Omental fat pad (tissue), 4 donors: ENCODE measurements around the gene EFEMP2. TPM values are rescaled to one million over a fixed set of nuclear protein-coding genes. Genes with fewer than 3 reads are reported as not detected.
"Not testable (repeated sequence)": the region's sequence is repeated elsewhere in the genome, so short reads cannot be mapped to it uniquely, and the experiment has no call there.

ENCODE experiments used
- ATAC-seq: fragments of 150-250 bp; one replicate; pipeline ENCODE4 v1.9.1; 2016; ENCODE audit warnings: mild to moderate bottlenecking, moderate library complexity; ENCODE audit not compliant: low FRiP score
- DNase-seq: peaks from one replicate; pipeline ENCODE4 v3.0.0-alpha.2; 2019; ENCODE audit warnings: low spot score
- CTCF ChIP-seq, 3 donors: fragments of 450-650 bp; IDR thresholded peaks; one replicate each; pipeline ENCODE4 v1.5.1; 2016 to 2017; ENCODE audit warnings: antibody characterized with exemption in 3 of 3, mild to moderate bottlenecking in 3 of 3, moderate library complexity in 2 of 3
- total RNA-seq, 4 donors: library from RNA; depleted of rRNA; stranded (reverse); fragments of >200 nt; gene quantifications; one replicate each; pipeline ENCODE4 v1.1.0, GENCODE V29; 2016

EFEMP2 gene
- total RNA-seq, 4 donors from 2014 or later, result 39.4 to 81.8 (median 66.1) TPM

DNA sequence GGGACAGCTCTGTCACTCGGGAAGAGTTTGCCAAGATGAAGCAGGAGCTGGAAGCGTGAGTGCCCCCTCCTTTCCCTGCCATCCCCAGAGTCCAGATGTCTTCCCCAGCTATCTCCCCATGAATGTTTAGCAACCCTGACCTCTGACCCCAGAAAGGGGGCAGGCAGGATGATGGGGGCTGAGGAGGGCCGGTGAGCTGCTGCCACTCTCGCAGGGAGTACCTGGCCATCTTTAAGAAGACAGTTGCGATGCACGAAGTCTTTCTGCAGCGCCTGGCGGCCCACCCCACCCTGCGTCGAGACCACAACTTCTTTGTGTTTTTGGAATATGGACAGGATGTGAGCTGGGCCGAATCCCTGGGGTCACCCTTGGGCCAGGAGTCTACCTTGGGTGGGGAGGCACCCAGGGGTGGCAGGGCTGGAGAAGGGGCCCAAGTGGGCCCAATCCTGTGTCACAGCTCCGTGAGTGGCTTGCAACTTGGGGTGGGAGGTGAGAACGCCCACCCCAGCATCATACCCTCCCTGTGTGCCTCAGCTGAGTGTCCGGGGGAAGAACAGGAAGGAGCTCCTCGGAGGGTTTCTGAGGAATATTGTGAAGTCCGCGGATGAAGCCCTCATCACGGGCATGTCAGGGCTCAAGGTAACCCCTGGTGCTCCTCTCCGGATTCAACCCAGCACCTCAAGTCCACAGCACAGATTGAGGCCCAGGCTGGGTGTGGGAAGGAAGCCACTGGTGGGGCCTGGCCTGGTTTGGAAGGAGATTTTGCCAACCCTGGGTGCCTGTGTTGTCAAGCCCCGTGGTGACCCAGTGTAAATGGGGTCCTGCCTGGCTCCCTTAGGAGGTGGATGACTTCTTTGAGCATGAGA is 22.1 kb downstream of the EFEMP2 start:
- no peak for TF ChIP-seq CTCF (IDR thresholded peaks at IDR 0.05)
- no peak for ATAC-seq
- no peak for DNase-seq

DNA sequence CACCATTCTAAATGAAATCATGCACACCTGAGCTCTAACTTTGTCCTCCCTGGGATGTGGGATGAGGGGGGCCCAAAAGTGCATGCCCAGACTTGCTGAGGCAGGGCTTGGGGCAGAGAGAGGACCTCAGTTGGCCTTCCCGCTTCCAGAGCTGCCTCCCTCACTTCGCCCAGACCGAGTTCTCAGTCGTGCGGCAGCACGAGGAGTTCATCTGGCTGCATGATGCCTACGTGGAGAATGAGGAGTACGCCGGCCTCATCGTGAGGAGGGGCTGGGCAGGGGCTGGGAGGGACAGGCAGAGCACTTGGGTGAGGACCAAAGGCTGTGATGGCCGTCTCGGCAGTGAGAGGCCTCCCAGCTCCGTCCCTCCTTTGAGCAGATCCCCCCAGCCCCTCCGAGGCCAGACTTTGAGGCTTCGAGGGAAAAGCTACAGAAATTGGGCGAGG is 22.8 kb downstream of the EFEMP2 start:
- no peak for TF ChIP-seq CTCF (IDR thresholded peaks at IDR 0.05)
- ATAC-seq, result no peak
- DNase-seq, result no peak

GRCh38 chr11:65849366-65849765 is 23.2 kb downstream of the EFEMP2 start:
- no peak for ATAC-seq

GRCh38 chr11:65848693-65849092 is 23.9 kb downstream of the EFEMP2 start:
- not testable (repeated sequence) for ATAC-seq, DNase-seq

More at GRCh38 chr11:65849366-65849765, 23.2 kb downstream of the EFEMP2 start:
- TF ChIP-seq CTCF (IDR thresholded peaks at IDR 0.05), result no peak
- no peak for DNase-seq

GRCh38 chr11:65847746-65848145 is 24.9 kb downstream of the EFEMP2 start:
- no peak for TF ChIP-seq CTCF (IDR thresholded peaks at IDR 0.05)
- ATAC-seq (no peak), DNase-seq (no peak)

DNA sequence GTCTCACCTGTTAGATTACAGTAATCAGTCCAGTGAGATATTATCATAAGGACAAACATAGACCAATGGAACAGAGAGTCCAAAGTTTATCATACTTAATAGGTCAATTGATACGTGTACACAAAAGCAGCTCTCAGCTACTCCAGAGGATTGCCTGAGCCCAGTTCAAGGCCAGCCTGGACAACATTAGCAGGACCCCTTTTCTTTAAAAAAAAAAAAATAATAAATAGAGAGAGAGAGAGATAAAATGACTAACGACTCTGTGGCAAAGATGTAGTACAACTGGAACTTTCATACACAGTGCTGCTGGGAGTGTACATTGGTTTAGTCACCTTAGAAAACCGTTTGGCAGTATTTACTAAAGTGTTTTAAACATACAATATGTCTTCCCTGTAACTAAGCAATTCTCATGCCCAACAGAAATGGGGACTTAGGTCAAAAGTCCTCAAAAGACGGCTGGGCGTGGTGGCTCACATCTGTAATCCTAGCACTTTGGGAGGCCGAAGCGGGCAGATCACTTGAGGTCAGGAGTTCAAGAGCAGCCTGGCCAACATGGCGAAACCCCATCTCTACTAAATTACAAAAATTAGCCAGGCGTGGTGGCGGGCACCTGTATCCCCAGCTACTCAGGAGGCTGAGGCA is 28.2 kb downstream of the EFEMP2 start:
- ATAC-seq, result no peak
- DNase-seq, result no peak
- TF ChIP-seq CTCF (IDR thresholded peaks at IDR 0.05), result no peak

GRCh38 chr11:65843811-65844210 is 28.8 kb downstream of the EFEMP2 start:
- TF ChIP-seq CTCF (IDR thresholded peaks at IDR 0.05), result no peak
- ATAC-seq, result no peak
- DNase-seq, result no peak
